HepG2 (cell line): ENCODE data around the gene NEK7. TPM values are rescaled to one million over a fixed set of nuclear protein-coding genes. Genes with fewer than 3 reads are reported as not detected.

ENCODE experiments used
- ATAC-seq: fragments of 200-7000 bp; cut with Tn5 transposase; 3 replicates; pipeline ENCODE4 v1.9.1; 2020; ENCODE audit warnings: mild to moderate bottlenecking, moderate library complexity
- BruUV-seq: library from RNA; stranded (reverse); fragments of 400-500 nt; replicated peaks from 2 replicates; lab custom pipeline; 2021; lab: Mats Ljungman, UMichigan
- CTCF ChIA-PET: fragments of 300-600 bp; formaldehyde crosslinking; extraction: SDS; loops from one replicate; lab custom pipeline; 2021; ENCODE audit warnings: low total read pairs, inconsistent platforms, low intra/inter-chr PET ratio; lab: Yijun Ruan, JAX
- POLR2A ChIA-PET: fragments of 350-600 bp; sonication (Branson Sonifier 250); formaldehyde crosslinking; loops from one replicate; lab custom pipeline; 2020; ENCODE audit warnings: antibody characterized with exemption, inconsistent platforms; lab: Yijun Ruan, JAX
- DNase-seq: peaks from one replicate; pipeline ENCODE4 v3.0.0-alpha.2; 2015; ENCODE audit warnings: low spot score
- FAIRE-seq: peaks from 3 replicates; lab custom pipeline; 2011; peaks lifted over from hg19 to GRCh38; lab: Jason Lieb, UNC
- H2AFZ ChIP-seq: one replicate; pipeline ENCODE4 v1.6.1; 2011; ENCODE audit warnings: low read length, inconsistent platforms
- H3K27ac ChIP-seq: fragments of 300-600 bp; 3 replicates; pipeline ENCODE4 v1.8.0; 2011; ENCODE audit warnings: mixed run types, mild to moderate bottlenecking, mixed read lengths, low read length, inconsistent platforms; ENCODE audit not compliant: insufficient read depth; ENCODE audit errors: extremely low read length
- H3K27me3 ChIP-seq, 2 experiments: fragments of 200-600 bp in 1 of 2; 2 replicates in 1 of 2; 3 replicates in 1 of 2; pipeline versions ENCODE4 v1.6.0 to v1.8.0; 2011; ENCODE audit warnings: low read length in 2 of 2, mild to moderate bottlenecking in 2 of 2, moderate library complexity in 2 of 2, inconsistent platforms in 1 of 2; ENCODE audit not compliant: insufficient read depth in 2 of 2, control insufficient read depth in 1 of 2
- H3K36me3 ChIP-seq, 2 experiments: fragments of 200-600 bp in 1 of 2; replicated peaks in 1 of 2; 2 replicates in 1 of 2; 3 replicates in 1 of 2; pipeline versions ENCODE4 v1.5.1 to v1.8.0; 2011; ENCODE audit warnings: low read length in 2 of 2, inconsistent platforms in 1 of 2; ENCODE audit not compliant: insufficient read depth in 2 of 2, control insufficient read depth in 1 of 2
- H3K4me1 ChIP-seq: 2 replicates; pipeline ENCODE4 v1.5.1; 2012; ENCODE audit warnings: low read length, inconsistent platforms; ENCODE audit not compliant: insufficient read depth
- H3K4me2 ChIP-seq: 2 replicates; pipeline ENCODE4 v1.6.0; 2011; ENCODE audit warnings: low read depth, low read length, inconsistent platforms
- H3K4me3 ChIP-seq, 3 experiments: fragments of 200-600 bp in 1 of 3; sonication (generic), shearing (Covaris generic) in 1 of 3; replicated peaks in 1 of 3; 2 replicates each; pipeline ENCODE4 v1.5.1; 2011 to 2016; ENCODE audit warnings: low read length in 3 of 3, inconsistent platforms in 2 of 3, low read depth in 2 of 3, mild to moderate bottlenecking in 2 of 3, control low read depth in 1 of 3, mixed read lengths in 1 of 3; ENCODE audit not compliant: insufficient read depth in 1 of 3
- H3K79me2 ChIP-seq: one replicate; pipeline ENCODE4 v1.6.1; 2011; ENCODE audit warnings: low read length, inconsistent platforms; ENCODE audit not compliant: insufficient read depth
- H3K9ac ChIP-seq: 2 replicates; pipeline ENCODE4 v1.6.0; 2011; ENCODE audit warnings: mild to moderate bottlenecking, low read depth, low read length, inconsistent platforms; ENCODE audit not compliant: insufficient read depth
- H3K9me3 ChIP-seq: 2 replicates; pipeline ENCODE4 v1.5.1; 2012; ENCODE audit warnings: mild to moderate bottlenecking, low read length
- H4K20me1 ChIP-seq: 2 replicates; pipeline ENCODE4 v1.6.0; 2011; ENCODE audit warnings: inconsistent platforms, mild to moderate bottlenecking, low read length, moderate library complexity; ENCODE audit not compliant: insufficient read depth
- MTF1 ChIP-seq: sonication (generic); formaldehyde crosslinking; IDR thresholded peaks from 2 replicates; pipeline ENCODE4 v1.5.0; 2020; ENCODE audit warnings: missing genetic modification reagents
- ZBTB46 ChIP-seq: sonication (generic); formaldehyde crosslinking; IDR thresholded peaks from 2 replicates; pipeline ENCODE4 v1.4.0; 2020; ENCODE audit warnings: mild to moderate bottlenecking, missing genetic modification reagents, borderline replicate concordance
- ZFP91 ChIP-seq: sonication (generic); formaldehyde crosslinking; IDR thresholded peaks from 2 replicates; pipeline ENCODE4 v1.9.0; 2022; ENCODE audit warnings: missing genetic modification reagents, mild to moderate bottlenecking, borderline replicate concordance
- WGBS: methylation state at CpG from one replicate; pipeline ENCODE4 v1.1.6; 2017; ENCODE audit warnings: low lambda C conversion rate; 5-methylcytosine and 5-hydroxymethylcytosine counted together
- in situ Hi-C: cut with HindIII; loops from 2 replicates; pipeline ENCODE4 v1.10.0; 2017; ENCODE audit warnings: low pct_unique_long_range_greater_than_20kb; ENCODE audit not compliant: extremely low pct_ligation_motif_present
- intact Hi-C: fragments of 100-400 bp; cut with micrococcal nuclease; formaldehyde crosslinking; loops from one replicate; pipeline ENCODE4 v1.10.0; 2022; ENCODE audit not compliant: unreplicated experiment
- polyA plus RNA-seq, 8 experiments: library from polyadenylated mRNA; depleted of rRNA in 3 of 8; stranded (reverse) in 7 of 8; unstranded in 1 of 8; fragments of >200 nt; fragmentation: Illumina TruSeq in 4 of 8; extraction: Trizol in 4 of 8; gene quantifications; 2 replicates each; pipeline versions ENCODE4 v1.2.1 to v1.2.3, GENCODE V29; 2011 to 2016; ENCODE audit warnings: low read depth in 4 of 8, missing spikeins in 1 of 8, mixed read lengths in 1 of 8; ENCODE audit not compliant: insufficient read depth in 1 of 8
- total RNA-seq, 5 experiments: library from RNA; depleted of rRNA; stranded (reverse); fragments of >200 nt; fragmentation: Illumina TruSeq; extraction: Trizol; gene quantifications; 2 replicates each; pipeline ENCODE4 v1.2.3, GENCODE V29; 2016; ENCODE audit warnings: low read depth in 1 of 5
- TF ChIP-seq, protein P1 (sequence below), 2 experiments: sonication (generic) in 1 of 2; formaldehyde crosslinking in 1 of 2; IDR thresholded peaks; 2 replicates each; pipeline versions ENCODE4 v1.6.1 to v1.9.0; 2014 to 2022; ENCODE audit warnings: antibody characterized with exemption in 1 of 2, borderline replicate concordance in 1 of 2, inconsistent platforms in 1 of 2, low read depth in 1 of 2, missing genetic modification reagents in 1 of 2

Gene NEK7
- total and polyA plus RNA-seq, 2 of the 13 experiments (the other 11 are each of a cell fraction or from before 2014, with no cell fraction given), result 18.1 to 19.2 TPM

- CTCF ChIA-PET, result no interaction called here
- Histone ChIP-seq H2AFZ (no peak overlapping the region), H3K36me3 (peaks cover 0 to 4% of the 10 kb centered on the region in 2 experiments; a peak in 1 of 5 replicates), H3K4me1 (no peaks in the 10 kb centered on the region)
- 65% methylated on average over 1 of the region's 1 CpG for WGBS
- TF ChIP-seq ZBTB46 (CRISPR knock-in tag), result no peak
- TF ChIP-seq, protein P1, sequence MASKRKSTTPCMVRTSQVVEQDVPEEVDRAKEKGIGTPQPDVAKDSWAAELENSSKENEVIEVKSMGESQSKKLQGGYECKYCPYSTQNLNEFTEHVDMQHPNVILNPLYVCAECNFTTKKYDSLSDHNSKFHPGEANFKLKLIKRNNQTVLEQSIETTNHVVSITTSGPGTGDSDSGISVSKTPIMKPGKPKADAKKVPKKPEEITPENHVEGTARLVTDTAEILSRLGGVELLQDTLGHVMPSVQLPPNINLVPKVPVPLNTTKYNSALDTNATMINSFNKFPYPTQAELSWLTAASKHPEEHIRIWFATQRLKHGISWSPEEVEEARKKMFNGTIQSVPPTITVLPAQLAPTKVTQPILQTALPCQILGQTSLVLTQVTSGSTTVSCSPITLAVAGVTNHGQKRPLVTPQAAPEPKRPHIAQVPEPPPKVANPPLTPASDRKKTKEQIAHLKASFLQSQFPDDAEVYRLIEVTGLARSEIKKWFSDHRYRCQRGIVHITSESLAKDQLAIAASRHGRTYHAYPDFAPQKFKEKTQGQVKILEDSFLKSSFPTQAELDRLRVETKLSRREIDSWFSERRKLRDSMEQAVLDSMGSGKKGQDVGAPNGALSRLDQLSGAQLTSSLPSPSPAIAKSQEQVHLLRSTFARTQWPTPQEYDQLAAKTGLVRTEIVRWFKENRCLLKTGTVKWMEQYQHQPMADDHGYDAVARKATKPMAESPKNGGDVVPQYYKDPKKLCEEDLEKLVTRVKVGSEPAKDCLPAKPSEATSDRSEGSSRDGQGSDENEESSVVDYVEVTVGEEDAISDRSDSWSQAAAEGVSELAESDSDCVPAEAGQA (IDR thresholded peaks at IDR 0.05; ENCODE audit: low read depth), result no peak
- TF ChIP-seq, protein P1 (CRISPR knock-in tag; IDR thresholded peaks at IDR 0.05; ENCODE audit: borderline replicate concordance), result no peak
- TF ChIP-seq ZFP91 (CRISPR knock-in tag), result no peak
- TF ChIP-seq MTF1 (CRISPR knock-in tag), result no peak
- TF ChIP-seq, all 625 proteins: peak for 0
- intact Hi-C loops (no loop called here), in situ Hi-C loops (no loop called here)
- no peak for ATAC-seq
- no peak overlapping the region for H3K27ac ChIP-seq
- DNase-seq, result no peak
- no peak overlapping the region for H3K4me2 ChIP-seq
- no peaks in the 10 kb centered on the region for H3K79me2 ChIP-seq
- BruUV-seq, result no TSS peak
- FAIRE-seq, result no peak
- H3K27me3 ChIP-seq, result no peaks in the 10 kb centered on the region
- no peaks in the 10 kb centered on the region; the same call in 1 of the 2 replicates for H4K20me1 ChIP-seq
- H3K9me3 ChIP-seq, result no peaks in the 10 kb centered on the region
- no peak overlapping the region for H3K9ac ChIP-seq
- H3K4me3 ChIP-seq, result no peak overlapping the region
- POLR2A ChIA-PET, result no interaction called here
These were observed 112.8 kb downstream of the NEK7 start for GRCh38 chr1:198269646-198269940.
